ENCODE results near the gene PRPF8. TPM values are rescaled to one million over a fixed set of nuclear protein-coding genes. Genes with fewer than 3 reads are reported as not detected.

PRPF8 gene
- total and polyA plus RNA-seq, 2 of the 13 experiments (the other 11 are each of a cell fraction or from before 2014, with no cell fraction given), result 112 to 179 TPM

- Histone ChIP-seq H3K36me3 (replicated peaks in 1 of 2; ENCODE audit: control insufficient read depth in 1 of 2, insufficient read depth in 2 of 2, low read length in 2 of 2) (peaks cover 6 to 19% of the 10 kb centered on the region in 2 experiments), H3K4me1 (ENCODE audit: insufficient read depth, low read length) (peaks cover 51% of the 10 kb centered on the region), H3K9me3 (ENCODE audit: low read length) (no peaks in the 10 kb centered on the region), H3K27ac (ENCODE audit: extremely low read length, insufficient read depth, low read length) (peak overlapping the region; percentile 100), H3K4me3 (replicated peaks in 1 of 3; ENCODE audit: insufficient read depth in 1 of 3, low read depth in 2 of 3, low read length in 3 of 3) (peak overlapping the region; percentile 86 to 97 (median 90)), H2AFZ (ENCODE audit: low read length) (no peak overlapping the region), H3K9ac (ENCODE audit: insufficient read depth, low read depth, low read length) (peak overlapping the region; percentile 99), H3K27me3 (ENCODE audit: control insufficient read depth in 1 of 2, insufficient read depth in 2 of 2, low read length in 2 of 2) (no peaks in the 10 kb centered on the region; a peak in 1 of 5 replicates), H4K20me1 (ENCODE audit: insufficient read depth, low read length) (peaks cover 7% of the 10 kb centered on the region), H3K79me2 (ENCODE audit: insufficient read depth, low read length) (peaks cover 12% of the 10 kb centered on the region), H3K4me2 (ENCODE audit: low read depth, low read length) (peak overlapping the region; percentile 94)
- FAIRE-seq, result peak; percentile 99
- ChIA-PET CTCF (ENCODE audit: low intra/inter-chr PET ratio, low total read pairs) (no interaction called here), POLR2A (interaction anchor here (0.5 to 17.5 kb wide), 46 partner anchors 9 to 685 kb away, joined by 3 to 480 read pairs (median 5); partner anchors contain the start of genes INPP5K, PITPNA, PRPF8 and RILP)
- TSS peak; percentile 46 for BruUV-seq (replicated peaks)
- WGBS (ENCODE audit: low lambda C conversion rate), result 0% methylated on average over 10 of the region's 70 CpGs
- intact Hi-C loops (cut with micrococcal nuclease; ENCODE audit: unreplicated experiment) (loop anchor here (2.0 to 10.0 kb wide), 4 partner anchors 27 to 149 kb away; partner anchors contain the start of genes PRPF8, SERPINF1 and SERPINF2), in situ Hi-C loops (cut with HindIII; ENCODE audit: extremely low pct_ligation_motif_present, low pct_unique_long_range_greater_than_20kb) (loop anchor here (5.0 to 25.0 kb wide), 2 partner anchors 51 to 321 kb away; partner anchors contain the start of genes DPH1, OVCA2 and RTN4RL1)
- ATAC-seq, result peak; percentile 70
- DNase-seq (ENCODE audit: low spot score), result peak; percentile 99
- TF ChIP-seq SOX13 (IDR thresholded peaks at IDR 0.05), result no peak; the same call in 1 of the 2 replicates
- TF ChIP-seq SOX13 (CRISPR knock-in tag; conservative IDR thresholded peaks at IDR 0.05 in 1 of 2, IDR thresholded peaks at IDR 0.05 in 1 of 2), result peak; percentile 19 to 83; a peak in 2 of 4 replicates
- no peak for TF ChIP-seq MIER2 (CRISPR knock-in tag; IDR thresholded peaks at IDR 0.05)
- TF ChIP-seq, protein P1, sequence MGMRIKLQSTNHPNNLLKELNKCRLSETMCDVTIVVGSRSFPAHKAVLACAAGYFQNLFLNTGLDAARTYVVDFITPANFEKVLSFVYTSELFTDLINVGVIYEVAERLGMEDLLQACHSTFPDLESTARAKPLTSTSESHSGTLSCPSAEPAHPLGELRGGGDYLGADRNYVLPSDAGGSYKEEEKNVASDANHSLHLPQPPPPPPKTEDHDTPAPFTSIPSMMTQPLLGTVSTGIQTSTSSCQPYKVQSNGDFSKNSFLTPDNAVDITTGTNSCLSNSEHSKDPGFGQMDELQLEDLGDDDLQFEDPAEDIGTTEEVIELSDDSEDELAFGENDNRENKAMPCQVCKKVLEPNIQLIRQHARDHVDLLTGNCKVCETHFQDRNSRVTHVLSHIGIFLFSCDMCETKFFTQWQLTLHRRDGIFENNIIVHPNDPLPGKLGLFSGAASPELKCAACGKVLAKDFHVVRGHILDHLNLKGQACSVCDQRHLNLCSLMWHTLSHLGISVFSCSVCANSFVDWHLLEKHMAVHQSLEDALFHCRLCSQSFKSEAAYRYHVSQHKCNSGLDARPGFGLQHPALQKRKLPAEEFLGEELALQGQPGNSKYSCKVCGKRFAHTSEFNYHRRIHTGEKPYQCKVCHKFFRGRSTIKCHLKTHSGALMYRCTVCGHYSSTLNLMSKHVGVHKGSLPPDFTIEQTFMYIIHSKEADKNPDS (CRISPR knock-in tag; IDR thresholded peaks at IDR 0.05), result no peak
- peak; percentile 25; the same call in 1 of the 2 replicates for TF ChIP-seq MIER3 (CRISPR knock-in tag; IDR thresholded peaks at IDR 0.05; ENCODE audit: borderline replicate concordance)
- peak; percentile 50; the same call in 1 of the 2 replicates for TF ChIP-seq HDAC2 (CRISPR knock-in tag; IDR thresholded peaks at IDR 0.05)
- peak; percentile 47; the same call in 1 of the 2 replicates for TF ChIP-seq ISL2 (CRISPR knock-in tag; IDR thresholded peaks at IDR 0.05)
- no peak for TF ChIP-seq FOXP1 (IDR thresholded peaks at IDR 0.05)
- TF ChIP-seq FOXP1 (CRISPR knock-in tag; IDR thresholded peaks at IDR 0.05), result no peak
- peak; percentile 88; the same call in 1 of the 2 replicates for TF ChIP-seq POLR2AphosphoS2 (IDR thresholded peaks at IDR 0.05; ENCODE audit: low read depth, low read length)
- no peak for TF ChIP-seq NR2F1 (CRISPR knock-in tag; IDR thresholded peaks at IDR 0.05)
- TF ChIP-seq NCOA5 (CRISPR knock-in tag; IDR thresholded peaks at IDR 0.05), result no peak
- TF ChIP-seq ZNF329 (CRISPR knock-in tag; IDR thresholded peaks at IDR 0.05; ENCODE audit: low read depth), result no peak
- TF ChIP-seq, protein P2, sequence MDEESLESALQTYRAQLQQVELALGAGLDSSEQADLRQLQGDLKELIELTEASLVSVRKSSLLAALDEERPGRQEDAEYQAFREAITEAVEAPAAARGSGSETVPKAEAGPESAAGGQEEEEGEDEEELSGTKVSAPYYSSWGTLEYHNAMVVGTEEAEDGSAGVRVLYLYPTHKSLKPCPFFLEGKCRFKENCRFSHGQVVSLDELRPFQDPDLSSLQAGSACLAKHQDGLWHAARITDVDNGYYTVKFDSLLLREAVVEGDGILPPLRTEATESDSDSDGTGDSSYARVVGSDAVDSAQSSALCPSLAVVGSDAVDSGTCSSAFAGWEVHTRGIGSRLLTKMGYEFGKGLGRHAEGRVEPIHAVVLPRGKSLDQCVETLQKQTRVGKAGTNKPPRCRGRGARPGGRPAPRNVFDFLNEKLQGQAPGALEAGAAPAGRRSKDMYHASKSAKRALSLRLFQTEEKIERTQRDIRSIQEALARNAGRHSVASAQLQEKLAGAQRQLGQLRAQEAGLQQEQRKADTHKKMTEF (CRISPR knock-in tag; IDR thresholded peaks at IDR 0.05), result peak; percentile 51
- TF ChIP-seq ZEB1 (IDR thresholded peaks at IDR 0.05; ENCODE audit: insufficient replicate concordance, low read depth), result no peak
- TF ChIP-seq CTCF (CRISPR knock-in tag; IDR thresholded peaks at IDR 0.05), result peak; percentile 38
- no peak for TF ChIP-seq ZNF572 (CRISPR knock-in tag; IDR thresholded peaks at IDR 0.05)
- TF ChIP-seq ATF3 (CRISPR knock-in tag; IDR thresholded peaks at IDR 0.05), result 0 out of 2 replicates have a peak, but pooled peaks have one; percentile 38
- TF ChIP-seq SALL2 (CRISPR knock-in tag; IDR thresholded peaks at IDR 0.05), result no peak
Measured at GRCh38 chr17:1716076-1716911, 31.6 kb upstream of the PRPF8 start.
